ENCODE data around the gene SLC16A5. TPM values are rescaled to one million over a fixed set of nuclear protein-coding genes. Genes with fewer than 3 reads are reported as not detected.
A peak's percentile ranks its signal among the peaks of the same experiment; 100 is the strongest.

Gene SLC16A5
- total and polyA plus RNA-seq, 12 donors, result 3.6 to 17.4 (median 11.9) TPM

DNA sequence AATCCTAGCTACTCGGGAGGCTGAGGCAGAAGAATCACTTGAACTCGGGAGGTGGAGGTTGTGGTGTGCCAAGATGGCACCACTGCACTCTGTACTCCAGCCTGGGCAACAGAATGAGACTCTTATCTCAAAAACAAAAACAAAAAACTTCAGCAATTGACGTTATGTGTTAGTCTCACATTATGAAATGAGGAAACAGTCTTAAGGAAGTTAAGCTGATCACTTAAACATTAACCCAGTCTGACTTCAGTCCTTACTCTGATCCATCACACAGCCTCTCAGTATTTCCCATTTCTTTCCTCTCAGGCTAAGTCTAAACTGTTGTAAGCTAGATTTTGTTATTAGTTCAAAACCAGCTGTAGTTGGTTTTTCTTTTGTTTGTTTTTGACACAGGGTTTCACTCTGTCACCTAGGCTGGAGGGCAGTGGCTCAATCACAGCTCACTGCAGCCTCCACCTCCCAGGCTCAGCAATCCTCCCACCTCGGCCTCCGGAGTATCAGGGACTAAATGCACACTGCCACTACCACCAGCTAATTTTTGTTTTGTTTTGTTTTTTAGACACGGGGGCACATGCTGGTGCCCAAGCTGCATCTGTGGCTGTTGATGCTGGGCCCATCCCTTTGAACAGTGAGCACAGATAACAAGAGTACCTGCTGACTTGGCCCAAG lies 60.3 kb downstream of the SLC16A5 start:
- no peak for ATAC-seq
- WGBS, 2 donors, result 86 to 89% methylated on average over 6 of the region's 6 CpGs

DNA sequence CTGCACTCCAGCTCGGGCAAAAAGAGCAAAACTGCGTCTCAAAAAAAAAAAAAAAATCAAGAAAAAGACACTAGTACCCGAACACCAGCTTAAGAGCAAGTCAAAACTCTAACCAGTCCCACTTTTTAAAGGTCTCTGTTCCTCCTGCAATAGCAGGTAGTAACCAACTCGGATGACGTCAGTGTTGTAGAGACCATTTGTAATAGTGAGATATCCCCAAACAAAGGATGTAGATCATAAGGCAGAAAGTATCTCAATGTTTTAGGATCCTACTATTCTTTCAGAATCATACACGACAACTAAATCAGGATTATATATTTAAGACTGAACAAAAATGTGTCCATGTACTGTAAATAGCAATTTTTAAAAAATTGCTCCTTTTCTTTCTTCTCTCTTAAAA lies 64.2 kb downstream of the SLC16A5 start:
- Histone ChIP-seq H3K36me3 (peaks cover 0 to 18% (median 0%) of the 10 kb centered on the region in 9 donors), H3K9me3 (no peaks in the 10 kb centered on the region), H3K4me1 (peaks cover 0 to 43% (median 13%) of the 10 kb centered on the region in 9 donors), H3K27me3 (no peaks in the 10 kb centered on the region), H3K4me3 (no peak overlapping the region), H3K27ac (no peak overlapping the region)
- intact Hi-C loops (cut with DNase I), result loop anchor here in 2 of 10 donors (5.0 kb wide), 1 partner anchor 40 kb away; no protein-coding TSS in a partner anchor
- DNase-seq, result no peak
- ATAC-seq, result no peak
- 94 to 96% methylated on average over 6 of the region's 6 CpGs for WGBS, 2 donors
- TF ChIP-seq, protein P1, sequence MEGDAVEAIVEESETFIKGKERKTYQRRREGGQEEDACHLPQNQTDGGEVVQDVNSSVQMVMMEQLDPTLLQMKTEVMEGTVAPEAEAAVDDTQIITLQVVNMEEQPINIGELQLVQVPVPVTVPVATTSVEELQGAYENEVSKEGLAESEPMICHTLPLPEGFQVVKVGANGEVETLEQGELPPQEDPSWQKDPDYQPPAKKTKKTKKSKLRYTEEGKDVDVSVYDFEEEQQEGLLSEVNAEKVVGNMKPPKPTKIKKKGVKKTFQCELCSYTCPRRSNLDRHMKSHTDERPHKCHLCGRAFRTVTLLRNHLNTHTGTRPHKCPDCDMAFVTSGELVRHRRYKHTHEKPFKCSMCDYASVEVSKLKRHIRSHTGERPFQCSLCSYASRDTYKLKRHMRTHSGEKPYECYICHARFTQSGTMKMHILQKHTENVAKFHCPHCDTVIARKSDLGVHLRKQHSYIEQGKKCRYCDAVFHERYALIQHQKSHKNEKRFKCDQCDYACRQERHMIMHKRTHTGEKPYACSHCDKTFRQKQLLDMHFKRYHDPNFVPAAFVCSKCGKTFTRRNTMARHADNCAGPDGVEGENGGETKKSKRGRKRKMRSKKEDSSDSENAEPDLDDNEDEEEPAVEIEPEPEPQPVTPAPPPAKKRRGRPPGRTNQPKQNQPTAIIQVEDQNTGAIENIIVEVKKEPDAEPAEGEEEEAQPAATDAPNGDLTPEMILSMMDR (IDR thresholded peaks at IDR 0.05), result no peak

More for the DNA sequence above, 60.3 kb downstream of the SLC16A5 start:
- H3K9me3 ChIP-seq, result no peaks in the 10 kb centered on the region
- TF ChIP-seq, protein P1 (IDR thresholded peaks at IDR 0.05), result no peak
- H3K27ac ChIP-seq, result peak overlapping the region in 1 of 10 donors; percentile 76
- no peaks in the 10 kb centered on the region for H3K27me3 ChIP-seq
- intact Hi-C loops (cut with DNase I), result no loop called here
- peaks cover 0 to 57% (median 7%) of the 10 kb centered on the region in 9 donors for H3K36me3 ChIP-seq
- H3K4me3 ChIP-seq, result no peak overlapping the region
- DNase-seq, result no peak
- H3K4me1 ChIP-seq, result peaks cover 0 to 38% (median 3%) of the 10 kb centered on the region in 9 donors

GRCh38 chr17:75152523-75152921 lies 64.8 kb downstream of the SLC16A5 start:
- ATAC-seq, result no peak
- Histone ChIP-seq H3K9me3 (no peaks in the 10 kb centered on the region), H3K27me3 (no peaks in the 10 kb centered on the region), H3K36me3 (peaks cover 0 to 12% (median 0%) of the 10 kb centered on the region in 9 donors), H3K4me3 (peak overlapping the region in 1 of 10 donors; percentile 89), H3K27ac (no peak overlapping the region), H3K4me1 (peaks cover 0 to 39% (median 13%) of the 10 kb centered on the region in 9 donors)
- no peak for DNase-seq
- intact Hi-C loops (cut with DNase I), result loop anchor here in 2 of 10 donors (5.0 kb wide), 1 partner anchor 40 kb away; no protein-coding TSS in a partner anchor
- 86 to 90% methylated on average over 6 of the region's 6 CpGs for WGBS, 2 donors
- TF ChIP-seq, protein P1 (IDR thresholded peaks at IDR 0.05), result no peak

- peak overlapping the region in 1 of 10 donors; percentile 94 for H3K27ac ChIP-seq
- WGBS, 2 donors, result 5 to 8% methylated on average over 28 of the region's 28 CpGs
- H3K36me3 ChIP-seq, result peaks cover 0 to 6% (median 0%) of the 10 kb centered on the region in 9 donors
These were observed 65.4 kb downstream of the SLC16A5 start for GRCh38 chr17:75152922-75153779.

More at GRCh38 chr17:75152922-75153779, 65.4 kb downstream of the SLC16A5 start:
- Histone ChIP-seq H3K9me3 (no peaks in the 10 kb centered on the region), H3K4me1 (peaks cover 0 to 35% (median 13%) of the 10 kb centered on the region in 9 donors), H3K4me3 (peak overlapping the region; percentile 43 to 93 (median 80)), H3K27me3 (no peaks in the 10 kb centered on the region)
- TF ChIP-seq, protein P1 (IDR thresholded peaks at IDR 0.05), result no peak
- intact Hi-C loops (cut with DNase I), result loop anchor here in 2 of 10 donors (5.0 kb wide), 1 partner anchor 41 kb away; no protein-coding TSS in a partner anchor
- peak in 1 of 2 donors; percentile 17 for DNase-seq
- ATAC-seq, result no peak
